ENCODE results near the gene THAP11. TPM values are rescaled to one million over a fixed set of nuclear protein-coding genes. Genes with fewer than 3 reads are reported as not detected.

The THAP11 gene
- total and polyA plus RNA-seq, 2 of the 13 experiments (the other 11 are each of a cell fraction or from before 2014, with no cell fraction given), result 44.2 to 53.4 TPM

DNA sequence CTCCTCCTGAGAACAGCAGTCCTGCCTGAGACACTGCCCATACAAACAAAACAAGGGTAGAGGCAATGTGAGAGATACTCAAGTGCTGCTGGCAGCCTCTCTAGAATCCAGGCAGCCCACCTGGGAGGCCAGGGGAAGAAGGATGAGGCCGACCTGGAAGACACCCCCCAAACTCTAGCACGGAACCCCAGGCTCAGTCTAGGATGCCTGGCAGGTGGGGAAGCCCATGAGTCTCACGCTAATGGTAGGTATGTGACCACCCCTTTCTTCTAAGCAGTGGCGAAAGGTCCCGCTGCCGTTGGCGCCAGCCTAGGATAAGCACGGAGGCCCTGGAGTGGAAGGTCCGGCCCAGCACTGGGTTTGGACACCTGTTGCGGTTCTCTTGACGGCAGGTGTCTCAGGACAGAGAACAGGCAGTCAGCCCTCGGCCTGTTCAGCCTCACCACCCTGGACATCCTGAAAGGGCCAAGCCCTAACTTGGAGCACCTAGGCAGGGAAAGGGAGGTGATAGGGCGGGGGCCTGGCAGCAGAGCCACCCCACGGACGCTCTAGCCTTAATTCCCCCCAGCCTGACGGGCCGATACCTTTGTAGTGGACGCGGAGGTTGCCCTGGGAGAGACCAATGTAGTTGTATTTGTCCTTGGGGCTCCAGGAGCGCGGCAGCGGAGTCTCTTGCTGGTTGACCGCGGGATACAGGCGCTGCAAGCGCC lies 36.2 kb upstream of the THAP11 start (continued):
- 0 out of 2 replicates have a peak, but pooled peaks have one; percentile 36 for TF ChIP-seq NFE2L1 (CRISPR knock-in tag; IDR thresholded peaks at IDR 0.05; ENCODE audit: borderline replicate concordance)
- TF ChIP-seq, protein P1, sequence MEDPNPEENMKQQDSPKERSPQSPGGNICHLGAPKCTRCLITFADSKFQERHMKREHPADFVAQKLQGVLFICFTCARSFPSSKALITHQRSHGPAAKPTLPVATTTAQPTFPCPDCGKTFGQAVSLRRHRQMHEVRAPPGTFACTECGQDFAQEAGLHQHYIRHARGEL (CRISPR knock-in tag; IDR thresholded peaks at IDR 0.05), result no peak
- 0 out of 2 replicates have a peak, but pooled peaks have one; percentile 13 for TF ChIP-seq HOXA5 (CRISPR knock-in tag; IDR thresholded peaks at IDR 0.05)
- TF ChIP-seq ZFY (CRISPR knock-in tag; IDR thresholded peaks at IDR 0.05), result no peak
- peak; percentile 40 for TF ChIP-seq AGO2 (optimal IDR thresholded peaks at IDR 0.05; ENCODE audit: low read depth, low read length)
- 0 out of 2 replicates have a peak, but pooled peaks have one; percentile 11 for TF ChIP-seq ZNF777 (CRISPR knock-in tag; IDR thresholded peaks at IDR 0.05)
- no peak; the same call in 1 of the 2 replicates for TF ChIP-seq PHF21A (CRISPR knock-in tag; IDR thresholded peaks at IDR 0.05)
- TF ChIP-seq ZNF264 (CRISPR knock-in tag; IDR thresholded peaks at IDR 0.05), result no peak
- TF ChIP-seq ATF7-NPFF (CRISPR knock-in tag; IDR thresholded peaks at IDR 0.05; ENCODE audit: low read depth), result 0 out of 2 replicates have a peak, but pooled peaks have one; percentile 31
- TF ChIP-seq, protein P2, sequence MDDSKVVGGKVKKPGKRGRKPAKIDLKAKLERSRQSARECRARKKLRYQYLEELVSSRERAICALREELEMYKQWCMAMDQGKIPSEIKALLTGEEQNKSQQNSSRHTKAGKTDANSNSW (CRISPR knock-in tag; IDR thresholded peaks at IDR 0.05; ENCODE audit: borderline replicate concordance), result 0 out of 2 replicates have a peak, but pooled peaks have one; percentile 64
- 0 out of 2 replicates have a peak, but pooled peaks have one; percentile 83 for TF ChIP-seq ZNF891 (CRISPR knock-in tag; IDR thresholded peaks at IDR 0.05)
- 0 out of 2 replicates have a peak, but pooled peaks have one; percentile 57 for TF ChIP-seq ZBTB1 (CRISPR knock-in tag; IDR thresholded peaks at IDR 0.05; ENCODE audit: borderline replicate concordance)
- TF ChIP-seq, protein P3, sequence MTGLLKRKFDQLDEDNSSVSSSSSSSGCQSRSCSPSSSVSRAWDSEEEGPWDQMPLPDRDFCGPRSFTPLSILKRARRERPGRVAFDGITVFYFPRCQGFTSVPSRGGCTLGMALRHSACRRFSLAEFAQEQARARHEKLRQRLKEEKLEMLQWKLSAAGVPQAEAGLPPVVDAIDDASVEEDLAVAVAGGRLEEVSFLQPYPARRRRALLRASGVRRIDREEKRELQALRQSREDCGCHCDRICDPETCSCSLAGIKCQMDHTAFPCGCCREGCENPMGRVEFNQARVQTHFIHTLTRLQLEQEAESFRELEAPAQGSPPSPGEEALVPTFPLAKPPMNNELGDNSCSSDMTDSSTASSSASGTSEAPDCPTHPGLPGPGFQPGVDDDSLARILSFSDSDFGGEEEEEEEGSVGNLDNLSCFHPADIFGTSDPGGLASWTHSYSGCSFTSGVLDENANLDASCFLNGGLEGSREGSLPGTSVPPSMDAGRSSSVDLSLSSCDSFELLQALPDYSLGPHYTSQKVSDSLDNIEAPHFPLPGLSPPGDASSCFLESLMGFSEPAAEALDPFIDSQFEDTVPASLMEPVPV (CRISPR knock-in tag; IDR thresholded peaks at IDR 0.05), result 0 out of 2 replicates have a peak, but pooled peaks have one; percentile 23
- TF ChIP-seq ZFYVE20 (CRISPR knock-in tag; IDR thresholded peaks at IDR 0.05; ENCODE audit: borderline replicate concordance, low read depth), result 0 out of 2 replicates have a peak, but pooled peaks have one; percentile 20
- TF ChIP-seq, protein P4, sequence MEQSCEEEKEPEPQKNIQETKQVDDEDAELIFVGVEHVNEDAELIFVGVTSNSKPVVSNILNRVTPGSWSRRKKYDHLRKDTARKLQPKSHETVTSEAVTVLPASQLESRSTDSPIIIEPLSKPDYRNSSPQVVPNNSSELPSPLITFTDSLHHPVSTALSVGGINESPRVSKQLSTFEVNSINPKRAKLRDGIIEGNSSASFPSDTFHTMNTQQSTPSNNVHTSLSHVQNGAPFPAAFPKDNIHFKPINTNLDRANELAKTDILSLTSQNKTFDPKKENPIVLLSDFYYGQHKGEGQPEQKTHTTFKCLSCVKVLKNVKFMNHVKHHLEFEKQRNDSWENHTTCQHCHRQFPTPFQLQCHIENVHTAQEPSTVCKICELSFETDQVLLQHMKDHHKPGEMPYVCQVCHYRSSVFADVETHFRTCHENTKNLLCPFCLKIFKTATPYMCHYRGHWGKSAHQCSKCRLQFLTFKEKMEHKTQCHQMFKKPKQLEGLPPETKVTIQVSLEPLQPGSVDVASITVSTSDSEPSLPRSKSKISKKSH (CRISPR knock-in tag; IDR thresholded peaks at IDR 0.05; ENCODE audit: borderline replicate concordance), result peak; percentile 47; the same call in 1 of the 2 replicates
- TF ChIP-seq, protein P5, sequence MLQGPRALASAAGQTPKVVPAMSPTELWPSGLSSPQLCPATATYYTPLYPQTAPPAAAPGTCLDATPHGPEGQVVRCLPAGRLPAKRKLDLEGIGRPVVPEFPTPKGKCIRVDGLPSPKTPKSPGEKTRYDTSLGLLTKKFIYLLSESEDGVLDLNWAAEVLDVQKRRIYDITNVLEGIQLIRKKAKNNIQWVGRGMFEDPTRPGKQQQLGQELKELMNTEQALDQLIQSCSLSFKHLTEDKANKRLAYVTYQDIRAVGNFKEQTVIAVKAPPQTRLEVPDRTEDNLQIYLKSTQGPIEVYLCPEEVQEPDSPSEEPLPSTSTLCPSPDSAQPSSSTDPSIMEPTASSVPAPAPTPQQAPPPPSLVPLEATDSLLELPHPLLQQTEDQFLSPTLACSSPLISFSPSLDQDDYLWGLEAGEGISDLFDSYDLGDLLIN (CRISPR knock-in tag; IDR thresholded peaks at IDR 0.05; ENCODE audit: borderline replicate concordance), result 0 out of 2 replicates have a peak, but pooled peaks have one; percentile 26
- TF ChIP-seq, protein P6, sequence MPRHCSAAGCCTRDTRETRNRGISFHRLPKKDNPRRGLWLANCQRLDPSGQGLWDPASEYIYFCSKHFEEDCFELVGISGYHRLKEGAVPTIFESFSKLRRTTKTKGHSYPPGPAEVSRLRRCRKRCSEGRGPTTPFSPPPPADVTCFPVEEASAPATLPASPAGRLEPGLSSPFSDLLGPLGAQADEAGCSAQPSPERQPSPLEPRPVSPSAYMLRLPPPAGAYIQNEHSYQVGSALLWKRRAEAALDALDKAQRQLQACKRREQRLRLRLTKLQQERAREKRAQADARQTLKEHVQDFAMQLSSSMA (CRISPR knock-in tag; IDR thresholded peaks at IDR 0.05), result no peak
- peak; percentile 14; the same call in 1 of the 2 replicates for TF ChIP-seq ZNF619 (CRISPR knock-in tag; IDR thresholded peaks at IDR 0.05)
- peak; percentile 23; the same call in 1 of the 2 replicates for TF ChIP-seq ZNF225 (CRISPR knock-in tag; IDR thresholded peaks at IDR 0.05)
- 0 out of 2 replicates have a peak, but pooled peaks have one; percentile 96 for TF ChIP-seq ZNF547 (CRISPR knock-in tag; IDR thresholded peaks at IDR 0.05)
- peak; percentile 80; the same call in 1 of the 2 replicates for TF ChIP-seq KDM5B (CRISPR knock-in tag; IDR thresholded peaks at IDR 0.05; ENCODE audit: borderline replicate concordance)
- TF ChIP-seq ZNF773 (CRISPR knock-in tag; IDR thresholded peaks at IDR 0.05; ENCODE audit: borderline replicate concordance), result 0 out of 2 replicates have a peak, but pooled peaks have one; percentile 15
- TF ChIP-seq ZNF207 (IDR thresholded peaks at IDR 0.05; ENCODE audit: borderline replicate concordance), result no peak

Data from HepG2 (cell line).